IPS DF 6.9 (cell line): ENCODE measurements around the gene SLC18A3.

Experiments
- DNase-seq: peaks from one replicate; pipeline ENCODE4 v3.0.0-alpha.2; 2013; ENCODE audit warnings: low read depth, low spot score
- H3K27ac ChIP-seq: one replicate; pipeline ENCODE4 v1.5.1; 2013; ENCODE audit warnings: low read length, control low read depth
- H3K27me3 ChIP-seq: 2 replicates; pipeline ENCODE4 v1.6.1; 2013; ENCODE audit warnings: mild to moderate bottlenecking, low read length; ENCODE audit not compliant: control insufficient read depth, insufficient read depth
- H3K36me3 ChIP-seq: 2 replicates; pipeline ENCODE4 v1.6.1; 2013; ENCODE audit warnings: low read length; ENCODE audit not compliant: control insufficient read depth, insufficient read depth
- H3K4me1 ChIP-seq: 2 replicates; pipeline ENCODE4 v1.6.1; 2013; ENCODE audit warnings: low read length; ENCODE audit not compliant: control insufficient read depth, insufficient read depth
- H3K4me3 ChIP-seq: 2 replicates; pipeline ENCODE4 v1.5.1; 2013; ENCODE audit warnings: mild to moderate bottlenecking, low read length
- H3K9me3 ChIP-seq: 2 replicates; pipeline ENCODE4 v1.6.1; 2013; ENCODE audit warnings: low read length, inconsistent platforms; ENCODE audit not compliant: control insufficient read depth, insufficient read depth
- WGBS: extraction: QIAGEN DNeasy Blood & Tissue Kit; methylation state at CpG from one replicate; pipeline ENCODE4 v1.1.7; 2013; ENCODE audit warnings: mixed read lengths, missing lambda C conversion rate; ENCODE audit not compliant: insufficient read length, insufficient coverage; 5-methylcytosine and 5-hydroxymethylcytosine counted together

SLC18A3 gene

GRCh38 chr10:49602380-49603023 is 7.6 kb upstream of the SLC18A3 start:
- H3K4me1 ChIP-seq, result no peaks in the 10 kb centered on the region
- H3K27ac ChIP-seq, result no peak overlapping the region
- H3K27me3 ChIP-seq, result peaks cover 7% of the 10 kb centered on the region
- no peak for DNase-seq
- H3K9me3 ChIP-seq, result no peaks in the 10 kb centered on the region
- no peaks in the 10 kb centered on the region for H3K36me3 ChIP-seq
- WGBS, result no CpG with 5 or more reads among the region's 2 CpGs
- H3K4me3 ChIP-seq, result no peak overlapping the region

- Histone ChIP-seq H3K4me1 (peaks cover 2% of the 10 kb centered on the region; the same call in 1 of the 2 replicates), H3K27ac (no peak overlapping the region), H3K36me3 (no peaks in the 10 kb centered on the region), H3K4me3 (no peak overlapping the region), H3K9me3 (no peaks in the 10 kb centered on the region), H3K27me3 (peaks cover 30% of the 10 kb centered on the region)
- DNase-seq, result no peak
- WGBS, result no CpG with 5 or more reads among the region's 6 CpGs
Observed at GRCh38 chr10:49605216-49605938, 4.7 kb upstream of the SLC18A3 start.

DNA sequence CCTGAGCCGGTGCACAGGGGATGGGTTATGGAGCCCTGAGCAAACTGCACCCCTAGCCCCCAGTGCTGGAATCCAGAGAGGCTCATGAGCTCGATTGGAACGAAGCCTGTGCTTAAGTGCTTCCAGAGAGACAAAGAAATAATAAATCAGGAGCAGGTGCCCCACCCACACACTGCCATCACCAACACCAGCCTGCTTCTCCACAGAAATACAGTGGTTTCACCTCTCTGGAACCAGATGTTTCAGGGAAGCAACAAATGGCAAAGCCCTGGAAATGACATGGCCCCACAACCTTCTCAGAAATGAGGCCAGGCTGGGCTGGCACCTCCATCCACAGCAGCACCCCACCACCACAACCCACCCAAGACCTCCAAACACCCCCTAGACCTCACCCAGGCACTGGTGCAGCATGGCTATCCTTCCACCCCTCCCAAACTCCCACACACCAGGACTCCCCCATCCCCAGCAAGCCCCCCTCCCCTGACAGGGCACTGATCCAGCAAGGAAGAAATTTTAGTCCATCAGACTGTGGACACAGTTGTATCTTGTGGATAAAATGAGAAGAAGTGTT is 4.1 kb upstream of the SLC18A3 start:
- Histone ChIP-seq H3K27me3 (peaks cover 36% of the 10 kb centered on the region), H3K4me3 (no peak overlapping the region), H3K36me3 (no peaks in the 10 kb centered on the region), H3K4me1 (peaks cover 5% of the 10 kb centered on the region), H3K27ac (no peak overlapping the region), H3K9me3 (no peaks in the 10 kb centered on the region)
- WGBS, result no CpG with 5 or more reads among the region's 3 CpGs
- no peak for DNase-seq

GRCh38 chr10:49606981-49607535 is 3.1 kb upstream of the SLC18A3 start:
- Histone ChIP-seq H3K9me3 (no peaks in the 10 kb centered on the region), H3K27ac (no peak overlapping the region), H3K36me3 (no peaks in the 10 kb centered on the region), H3K27me3 (peaks cover 47% of the 10 kb centered on the region), H3K4me1 (peaks cover 14% of the 10 kb centered on the region), H3K4me3 (no peak overlapping the region)
- no CpG with 5 or more reads among the region's 22 CpGs for WGBS
- DNase-seq, result no peak

- H3K36me3 ChIP-seq, result no peaks in the 10 kb centered on the region
- H3K4me1 ChIP-seq, result peaks cover 14% of the 10 kb centered on the region
- no peak overlapping the region for H3K27ac ChIP-seq
- H3K4me3 ChIP-seq, result no peak overlapping the region; the same call in 1 of the 2 replicates
- peaks cover 59% of the 10 kb centered on the region for H3K27me3 ChIP-seq
- no CpG with 5 or more reads among the region's 14 CpGs for WGBS
- H3K9me3 ChIP-seq, result no peaks in the 10 kb centered on the region
- no peak for DNase-seq
Observed at GRCh38 chr10:49608166-49609005, 1.7 kb upstream of the SLC18A3 start.

GRCh38 chr10:49609006-49609282 is 1.2 kb upstream of the SLC18A3 start:
- H3K27ac ChIP-seq, result no peak overlapping the region
- peaks cover 64% of the 10 kb centered on the region for H3K27me3 ChIP-seq
- no peaks in the 10 kb centered on the region for H3K9me3 ChIP-seq
- peaks cover 14% of the 10 kb centered on the region for H3K4me1 ChIP-seq
- no peak for DNase-seq
- H3K4me3 ChIP-seq, result peak overlapping the region; percentile 42; the same call in 1 of the 2 replicates
- H3K36me3 ChIP-seq, result no peaks in the 10 kb centered on the region
- WGBS, result no CpG with 5 or more reads among the region's 19 CpGs

- no peak for DNase-seq
- no peaks in the 10 kb centered on the region for H3K36me3 ChIP-seq
- H3K9me3 ChIP-seq, result no peaks in the 10 kb centered on the region
- H3K27me3 ChIP-seq, result peaks cover 69% of the 10 kb centered on the region
- peak overlapping the region; percentile 42; the same call in 1 of the 2 replicates for H3K4me3 ChIP-seq
- no peak overlapping the region for H3K27ac ChIP-seq
- peaks cover 14% of the 10 kb centered on the region for H3K4me1 ChIP-seq
- WGBS, result no CpG with 5 or more reads among the region's 62 CpGs
Observed at GRCh38 chr10:49609283-49610113, 612 bp upstream of the SLC18A3 start.

- DNase-seq, result no peak
- H3K27me3 ChIP-seq, result peaks cover 80% of the 10 kb centered on the region
Observed at GRCh38 chr10:49610458-49611165, 502 bp downstream of the SLC18A3 start.

DNA sequence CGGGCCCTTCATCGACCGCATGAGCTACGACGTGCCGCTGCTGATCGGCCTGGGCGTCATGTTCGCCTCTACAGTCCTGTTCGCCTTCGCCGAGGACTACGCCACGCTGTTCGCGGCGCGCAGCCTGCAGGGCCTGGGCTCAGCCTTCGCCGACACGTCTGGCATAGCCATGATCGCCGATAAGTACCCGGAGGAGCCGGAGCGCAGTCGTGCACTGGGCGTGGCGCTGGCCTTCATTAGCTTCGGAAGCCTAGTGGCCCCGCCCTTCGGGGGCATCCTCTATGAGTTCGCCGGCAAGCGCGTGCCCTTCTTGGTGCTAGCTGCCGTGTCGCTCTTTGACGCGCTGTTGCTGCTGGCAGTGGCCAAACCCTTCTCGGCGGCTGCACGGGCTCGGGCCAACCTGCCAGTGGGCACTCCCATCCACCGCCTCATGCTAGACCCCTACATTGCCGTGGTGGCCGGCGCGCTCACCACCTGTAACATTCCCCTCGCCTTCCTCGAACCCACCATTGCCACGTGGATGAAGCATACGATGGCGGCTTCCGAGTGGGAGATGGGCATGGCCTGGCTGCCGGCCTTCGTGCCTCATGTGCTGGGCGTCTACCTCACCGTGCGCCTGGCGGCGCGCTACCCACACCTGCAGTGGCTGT is 1.2 kb downstream of the SLC18A3 start:
- Histone ChIP-seq H3K4me3 (peak overlapping the region; percentile 30), H3K27ac (no peak overlapping the region), H3K4me1 (peaks cover 14% of the 10 kb centered on the region), H3K9me3 (no peaks in the 10 kb centered on the region), H3K36me3 (no peaks in the 10 kb centered on the region), H3K27me3 (peaks cover 82% of the 10 kb centered on the region)
- DNase-seq, result no peak
- no CpG with 5 or more reads among the region's 63 CpGs for WGBS

More at GRCh38 chr10:49610458-49611165, 502 bp downstream of the SLC18A3 start:
- Histone ChIP-seq H3K36me3 (no peaks in the 10 kb centered on the region), H3K4me1 (peaks cover 14% of the 10 kb centered on the region), H3K27ac (no peak overlapping the region), H3K9me3 (no peaks in the 10 kb centered on the region), H3K4me3 (peak overlapping the region; percentile 42; the same call in 1 of the 2 replicates)
- WGBS, result no CpG with 5 or more reads among the region's 72 CpGs
